NCI-H187 treated with DMSO at 0.1 percent for 48 hours (cell line): ENCODE results near the gene CHST11.

ENCODE experiments used
- DNase-seq: peaks from one replicate; lab custom pipeline; 2025; lab: John Stamatoyannopoulos, UW

Gene CHST11

DNA sequence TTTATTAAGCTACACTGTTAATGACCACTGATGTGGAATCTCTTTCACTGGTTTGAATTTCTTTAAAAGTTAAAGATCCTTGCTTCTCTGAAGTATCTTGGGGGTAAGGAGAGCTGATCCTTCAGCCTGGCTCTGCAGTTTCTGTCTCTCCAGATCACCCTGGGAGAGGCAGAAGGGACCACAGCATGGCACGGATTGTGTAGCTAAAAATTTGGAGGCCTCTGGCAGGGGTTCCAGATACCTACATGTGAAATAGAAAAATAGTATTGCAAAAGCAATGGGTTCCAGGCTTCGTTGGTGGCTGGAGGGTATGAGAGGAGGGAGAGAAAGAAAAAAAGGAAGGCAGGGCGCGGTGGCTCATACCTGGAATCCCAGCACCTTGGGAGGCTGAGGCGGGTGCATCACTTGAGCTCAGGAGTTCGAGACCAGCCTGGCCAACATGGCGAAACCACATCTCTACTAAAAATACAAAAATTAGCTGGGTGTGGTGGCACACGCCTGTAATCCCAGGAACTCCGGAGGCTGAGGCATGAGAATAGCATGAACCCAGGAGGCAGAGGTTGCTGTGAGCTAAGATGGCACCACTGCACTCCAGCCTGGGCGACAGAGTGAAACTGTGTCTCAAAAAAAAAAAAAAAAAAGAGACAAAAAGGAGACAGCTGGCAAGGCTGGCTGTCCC is 3.4 kb downstream of the CHST11 start:
- no peak for DNase-seq

DNA sequence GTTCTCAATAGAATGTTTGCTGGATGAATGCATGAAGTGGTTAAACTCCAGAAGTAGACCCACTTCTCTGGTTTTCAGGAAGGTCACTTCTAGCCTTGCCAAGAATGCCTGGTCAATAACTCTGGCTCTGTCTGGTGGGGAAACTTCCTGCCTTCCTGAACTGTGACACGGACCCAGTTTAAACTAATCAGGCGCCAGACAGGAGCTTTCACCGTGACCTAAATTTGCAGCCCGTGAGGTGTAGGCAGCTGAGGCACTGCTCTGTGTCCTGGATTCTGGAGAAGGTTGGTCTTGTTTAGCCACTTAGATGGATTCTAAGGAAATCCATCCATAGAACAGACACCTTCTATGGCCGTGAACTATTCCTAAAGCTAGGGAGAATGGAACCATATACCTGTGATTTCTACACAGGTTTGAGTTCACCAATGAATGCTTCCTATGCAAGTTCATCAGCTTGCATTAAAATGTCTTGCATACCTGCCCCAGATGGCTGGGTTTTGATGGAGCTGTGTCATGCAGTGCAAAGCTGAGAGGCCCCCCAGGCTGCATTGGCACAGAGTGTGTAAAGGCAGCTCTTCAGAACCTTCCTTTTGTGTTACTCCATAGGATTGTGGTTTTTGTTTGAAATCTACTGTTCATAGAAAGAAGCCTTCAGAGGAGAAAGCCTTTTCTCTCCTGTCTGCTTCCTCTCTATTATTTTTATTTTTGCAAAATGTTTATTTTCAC is 4.4 kb downstream of the CHST11 start:
- no peak for DNase-seq

DNA sequence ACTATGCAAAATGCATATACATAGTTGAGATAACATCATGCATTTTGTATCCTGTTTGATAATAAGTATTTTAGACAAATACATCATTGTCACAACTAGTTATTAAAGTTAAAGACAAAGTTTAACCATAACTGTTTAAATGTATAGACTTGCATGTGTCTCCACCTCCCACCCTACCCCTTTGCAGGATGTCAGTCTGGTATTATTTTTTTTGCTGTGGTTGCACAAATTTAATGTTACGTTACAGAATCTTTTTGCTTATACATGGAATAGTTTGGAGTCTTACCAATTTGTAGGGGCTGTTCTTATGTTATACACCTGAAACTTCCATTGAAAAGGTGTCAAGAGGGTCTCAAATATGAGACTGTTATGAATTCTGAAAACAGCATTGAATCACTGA is 5.6 kb downstream of the CHST11 start:
- no peak for DNase-seq

DNA sequence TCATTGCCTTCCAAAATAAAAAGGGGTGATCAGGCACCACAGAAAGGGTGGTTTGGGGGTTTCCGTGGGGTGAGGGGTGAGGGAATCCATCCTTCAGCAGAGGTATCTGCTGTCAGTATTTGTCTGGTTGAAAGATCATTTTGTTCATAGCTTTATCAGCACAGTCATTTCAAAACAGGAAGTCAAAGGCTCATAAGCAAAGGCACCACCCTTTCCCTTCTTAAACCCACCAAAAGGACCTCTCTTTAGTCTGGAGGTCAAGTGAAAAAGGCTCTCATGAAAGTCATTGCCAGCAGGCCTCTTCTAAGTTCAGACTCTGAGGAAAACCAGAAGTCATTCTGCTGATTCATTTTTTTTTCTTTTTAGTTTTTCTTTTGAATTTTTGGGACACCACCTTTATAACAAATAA is 6.2 kb downstream of the CHST11 start:
- no peak for DNase-seq

DNA sequence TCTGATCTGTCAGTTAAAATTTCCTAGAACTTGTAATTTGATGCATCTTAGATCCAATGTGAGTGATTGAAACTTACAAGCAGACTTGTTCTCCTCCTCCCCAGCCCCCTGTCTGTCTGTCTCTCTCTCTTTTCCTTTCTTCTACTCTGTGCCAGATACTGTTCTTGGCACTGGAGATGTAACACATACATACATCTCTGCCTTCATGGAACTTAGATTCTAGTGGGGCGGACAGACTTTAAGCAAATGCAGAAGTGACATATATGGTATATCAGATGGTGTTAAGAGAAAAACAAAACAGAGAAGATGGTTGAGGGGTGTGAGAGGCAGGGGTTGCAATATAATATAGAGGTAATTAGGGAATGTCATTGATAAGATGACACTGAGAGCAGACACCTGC is 6.6 kb downstream of the CHST11 start:
- no peak for DNase-seq

DNA sequence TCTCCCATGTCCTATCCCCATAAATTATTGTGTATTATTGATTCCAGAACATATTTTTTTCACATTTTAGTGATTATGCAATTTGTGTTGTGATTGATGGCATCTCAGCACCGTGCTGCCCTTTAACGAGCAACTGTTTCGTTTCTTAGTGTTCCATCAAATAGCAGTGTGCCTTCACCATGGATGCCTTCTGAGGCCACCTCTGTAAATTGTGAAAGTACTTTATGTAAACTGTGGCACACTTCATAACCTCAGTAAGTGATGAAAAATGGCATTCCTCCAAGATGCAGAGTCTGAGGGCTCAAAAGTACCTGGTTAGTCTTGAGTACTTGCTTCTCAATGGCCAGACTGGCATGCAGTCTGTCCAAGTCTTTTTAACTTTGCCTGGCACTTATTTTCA is 8.2 kb downstream of the CHST11 start:
- no peak for DNase-seq

DNA sequence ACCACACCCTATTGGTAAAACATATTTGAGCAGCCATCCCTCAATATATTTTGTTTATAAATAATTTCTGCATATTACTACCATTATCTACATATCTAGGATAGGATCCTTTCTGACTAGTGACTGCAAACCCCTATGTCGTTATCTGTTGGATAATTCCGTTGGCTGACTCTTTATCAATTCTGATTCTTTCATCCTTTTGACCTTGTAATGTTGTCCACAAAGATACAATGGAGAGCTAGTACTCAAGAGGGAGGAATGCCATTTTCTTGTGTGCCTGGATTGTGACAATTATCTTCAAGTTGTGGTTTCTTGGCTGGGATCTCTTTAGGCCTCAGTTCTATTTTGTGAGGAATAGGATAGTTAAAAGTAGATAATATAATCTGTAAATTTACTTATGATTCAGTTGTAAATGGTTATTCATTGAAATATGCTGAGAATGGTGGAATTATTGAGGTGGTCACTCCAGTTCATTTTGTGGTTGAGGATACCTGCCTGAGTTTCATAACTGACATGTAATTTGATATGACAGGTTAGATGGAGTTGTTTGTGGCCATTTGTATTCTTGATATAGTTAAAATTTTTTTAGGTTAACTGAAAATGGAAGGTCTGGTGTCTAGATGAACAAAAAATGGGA is 10.1 kb downstream of the CHST11 start:
- DNase-seq: no peak

DNA sequence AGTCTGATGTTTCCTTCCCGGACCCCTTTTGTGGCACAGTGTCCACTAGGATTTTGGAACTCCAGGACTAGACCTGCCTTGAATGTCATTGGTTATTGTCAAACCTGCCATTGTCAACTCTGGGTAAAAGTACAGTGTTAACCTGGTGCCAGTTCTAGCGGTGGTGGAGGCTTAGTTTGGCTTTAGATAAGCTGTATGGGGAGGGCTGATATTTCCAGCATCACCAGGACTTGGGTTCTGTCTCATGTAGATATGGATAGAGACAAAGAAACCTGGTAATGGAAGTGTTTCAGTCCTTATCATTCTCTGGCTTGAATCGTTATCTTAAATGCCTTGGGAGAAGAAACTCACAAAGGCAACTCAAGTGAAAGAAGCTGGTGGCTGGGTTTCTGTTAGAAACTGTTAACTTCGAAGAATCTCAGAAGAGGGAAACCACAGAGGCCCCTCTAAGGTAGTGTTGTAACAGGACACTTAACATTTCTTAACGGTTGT is 10.6 kb downstream of the CHST11 start:
- no peak for DNase-seq

DNA sequence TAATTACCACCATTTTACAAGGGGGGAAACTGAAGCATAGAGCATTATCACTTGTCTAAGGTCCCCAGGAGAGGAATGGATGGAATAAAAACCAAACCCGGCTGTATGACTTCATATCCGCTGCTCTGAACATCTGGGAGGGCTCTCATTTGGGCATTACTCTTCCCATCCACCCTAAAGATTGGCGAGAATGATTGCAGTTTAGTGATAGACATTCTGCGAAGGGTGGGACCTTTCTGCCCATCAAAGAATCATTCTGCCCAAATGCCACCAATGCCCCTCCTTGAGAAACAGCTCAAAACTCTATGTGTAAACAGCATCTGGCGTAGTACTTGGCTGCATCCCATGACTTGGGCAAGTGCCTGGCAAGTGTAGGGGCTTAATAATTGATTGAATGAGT is 11.6 kb downstream of the CHST11 start:
- DNase-seq: no peak

DNA sequence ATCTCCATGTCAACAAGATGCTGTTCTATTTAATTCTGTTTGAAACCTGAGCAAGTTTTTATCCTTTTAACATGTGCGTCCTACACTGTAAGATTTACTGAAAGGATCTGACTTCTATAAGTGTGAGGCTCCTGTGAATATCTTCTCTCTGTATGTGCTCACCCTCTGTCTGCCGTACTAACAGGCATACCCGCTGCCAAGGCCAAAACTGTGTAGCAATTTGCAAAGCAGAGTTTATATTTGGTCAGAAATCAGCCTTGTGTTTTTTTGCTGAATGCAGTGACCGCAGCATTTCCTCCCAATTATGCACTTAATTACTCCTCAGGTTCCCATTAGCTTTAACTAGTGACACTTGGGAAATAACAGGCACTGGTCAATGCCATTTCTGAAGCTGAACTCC is 12.3 kb downstream of the CHST11 start:
- no peak for DNase-seq

DNA sequence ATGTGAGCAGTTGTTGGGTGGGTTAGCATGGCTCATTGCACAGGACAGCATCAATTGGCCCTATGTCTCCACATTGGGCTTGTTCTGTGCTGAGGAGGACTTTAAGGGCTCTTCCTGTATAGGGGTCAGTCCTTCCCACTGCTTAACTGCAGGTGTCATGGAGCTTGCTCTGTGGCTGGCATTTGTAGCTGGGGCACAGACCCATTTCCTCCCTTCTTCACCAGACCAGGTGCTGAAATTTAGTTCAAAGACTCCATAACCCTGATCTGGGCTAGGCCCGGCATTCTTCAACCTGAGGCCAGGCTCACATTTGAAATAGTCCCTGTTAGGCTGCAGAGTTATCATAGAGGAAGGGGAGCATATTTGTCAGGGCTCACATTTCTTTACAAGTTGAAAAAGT is 12.8 kb downstream of the CHST11 start:
- DNase-seq: no peak

DNA sequence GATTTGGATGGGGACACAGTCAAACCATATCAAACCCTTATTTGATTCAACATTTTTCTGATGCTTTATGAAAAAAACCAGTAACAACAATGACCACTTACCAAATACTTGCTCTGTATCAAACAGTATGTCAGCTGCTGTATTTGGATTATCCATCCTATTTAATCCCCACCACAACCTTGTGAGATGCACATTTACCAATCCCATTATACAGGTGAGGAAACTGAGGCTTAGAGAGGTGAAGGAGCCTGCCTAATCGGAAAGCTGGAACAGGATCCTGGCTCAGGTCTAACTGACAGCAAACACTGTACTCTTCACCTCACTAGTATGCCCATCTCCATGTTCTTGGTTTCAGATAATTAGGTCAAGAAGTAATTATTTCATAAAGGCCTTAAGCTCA is 13.8 kb downstream of the CHST11 start:
- DNase-seq: no peak

DNA sequence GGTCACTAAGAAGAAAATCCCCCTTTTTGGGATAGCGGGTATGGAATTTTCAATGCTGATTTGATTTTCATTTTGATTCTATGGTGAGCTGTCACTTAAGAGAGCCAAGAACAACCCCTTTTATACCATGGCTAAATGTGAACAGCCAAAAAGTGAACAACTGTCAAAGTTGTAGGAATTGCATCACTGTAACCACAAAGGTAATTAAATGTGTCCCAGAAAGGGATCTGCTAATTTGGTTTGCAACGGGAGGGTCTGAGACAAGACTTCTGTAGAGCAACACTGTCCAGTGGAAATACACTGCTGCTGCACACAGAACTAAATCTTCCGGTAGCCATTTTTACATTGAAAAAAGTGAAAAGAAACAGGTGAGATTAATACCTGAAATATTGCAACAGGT is 14.6 kb downstream of the CHST11 start:
- no peak for DNase-seq

DNA sequence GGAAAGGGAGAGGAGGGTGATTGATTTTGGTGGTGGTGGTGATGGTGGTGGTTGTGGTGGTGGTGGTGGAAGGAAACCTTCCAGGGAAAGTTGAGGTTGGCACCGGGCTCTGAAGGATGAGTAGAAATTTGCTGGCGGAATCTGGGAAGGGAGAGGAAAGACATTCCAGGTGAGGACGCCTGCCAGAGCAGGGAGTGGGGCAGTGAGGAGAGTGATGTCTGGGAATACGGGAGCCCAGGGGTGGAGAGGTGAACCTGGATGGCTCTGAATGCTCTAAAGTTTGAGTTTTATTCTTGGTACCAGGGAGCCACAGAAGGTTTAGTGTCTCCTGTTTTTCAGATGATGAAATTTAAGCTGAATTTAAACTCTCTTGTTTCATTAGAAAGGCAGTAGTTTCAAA is 16.0 kb downstream of the CHST11 start:
- no peak for DNase-seq

DNA sequence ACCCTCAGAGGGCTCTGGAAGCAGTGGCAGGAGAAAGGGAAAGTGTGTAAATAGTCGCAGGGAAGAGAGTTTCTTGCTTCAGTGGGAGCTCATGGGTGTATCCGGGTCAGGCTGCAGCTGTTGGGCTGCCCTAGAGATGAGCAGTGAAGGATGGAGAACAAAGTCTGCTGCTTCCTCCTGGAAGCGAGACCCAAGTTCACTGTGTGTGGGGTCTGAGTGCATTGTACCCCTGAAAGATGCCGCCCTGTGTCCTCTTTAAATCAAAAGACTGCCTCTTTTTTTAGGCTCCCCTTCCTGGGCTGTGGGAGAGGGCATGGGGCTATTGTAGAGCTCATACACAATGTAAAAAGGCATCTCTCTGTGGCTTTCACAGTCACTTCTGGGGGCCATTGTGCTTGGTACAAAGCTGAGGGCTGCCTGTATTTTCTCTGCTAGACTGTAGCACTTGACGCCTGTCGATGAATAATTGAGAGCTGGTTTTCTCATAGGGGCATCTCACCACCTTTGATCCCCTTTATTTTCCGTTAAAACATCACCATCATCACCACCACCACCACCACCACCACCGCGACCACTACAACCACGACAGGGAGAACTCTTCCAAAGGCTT is 16.7 kb downstream of the CHST11 start:
- DNase-seq: no peak

DNA sequence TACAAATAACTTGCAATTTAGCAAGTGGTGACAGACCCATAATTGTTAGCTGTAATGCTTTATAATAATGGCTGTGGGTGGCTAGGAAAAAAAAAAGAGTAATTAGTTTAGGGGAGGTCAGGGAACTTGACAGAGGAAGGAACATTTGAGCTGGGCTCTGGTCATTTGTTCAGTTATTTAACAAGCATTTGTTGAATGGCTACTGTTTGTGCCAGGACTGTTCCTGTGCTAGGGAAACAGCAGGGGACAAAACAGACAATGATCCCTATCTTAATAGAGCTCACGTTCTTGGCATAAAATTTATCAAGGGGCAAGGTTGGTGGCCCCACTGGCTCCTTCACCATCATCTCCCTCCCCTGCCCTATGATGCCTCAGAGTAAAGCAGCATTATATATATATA is 18.5 kb downstream of the CHST11 start:
- DNase-seq: no peak

DNA sequence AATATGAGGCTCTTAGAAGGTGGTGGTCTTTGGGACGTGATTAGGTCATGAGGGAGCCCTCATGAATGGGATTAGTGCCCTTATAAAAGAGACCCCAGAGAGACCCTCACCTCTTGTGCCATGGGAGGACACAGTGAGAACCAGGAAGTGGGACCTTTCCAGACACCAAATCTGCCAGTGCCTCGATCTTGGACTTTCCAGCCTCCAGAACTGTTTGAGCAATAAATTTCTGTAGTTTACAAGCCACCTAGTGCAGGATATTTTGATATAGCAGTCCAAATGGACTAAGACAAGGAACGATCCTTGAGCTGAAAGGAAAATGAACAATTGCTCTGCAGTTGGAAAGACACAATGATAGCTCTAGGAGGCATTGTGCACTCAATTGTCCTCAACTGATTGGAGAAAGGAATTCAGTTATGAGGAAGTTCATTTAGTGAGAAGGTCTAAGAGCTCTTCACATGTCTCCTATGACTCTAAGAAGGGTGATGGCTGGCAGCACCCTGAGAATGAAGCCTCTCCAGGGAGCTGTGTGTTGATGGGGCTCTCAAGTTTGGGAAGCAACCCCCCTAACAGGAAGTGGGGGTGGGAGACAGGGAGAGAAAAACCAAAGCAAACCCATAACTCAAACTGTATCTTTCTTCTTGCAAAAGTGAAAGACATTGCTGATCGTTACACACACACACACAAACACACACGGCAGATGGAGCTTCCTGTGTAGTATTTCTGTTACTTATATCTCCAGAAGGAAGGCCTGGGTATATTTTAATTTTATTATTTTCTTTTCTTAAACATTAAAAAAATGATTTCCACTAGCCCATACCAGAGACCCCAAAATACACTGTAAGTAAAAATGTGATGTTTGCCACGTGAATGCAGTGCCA is 21.0 kb downstream of the CHST11 start:
- DNase-seq: no peak

DNA sequence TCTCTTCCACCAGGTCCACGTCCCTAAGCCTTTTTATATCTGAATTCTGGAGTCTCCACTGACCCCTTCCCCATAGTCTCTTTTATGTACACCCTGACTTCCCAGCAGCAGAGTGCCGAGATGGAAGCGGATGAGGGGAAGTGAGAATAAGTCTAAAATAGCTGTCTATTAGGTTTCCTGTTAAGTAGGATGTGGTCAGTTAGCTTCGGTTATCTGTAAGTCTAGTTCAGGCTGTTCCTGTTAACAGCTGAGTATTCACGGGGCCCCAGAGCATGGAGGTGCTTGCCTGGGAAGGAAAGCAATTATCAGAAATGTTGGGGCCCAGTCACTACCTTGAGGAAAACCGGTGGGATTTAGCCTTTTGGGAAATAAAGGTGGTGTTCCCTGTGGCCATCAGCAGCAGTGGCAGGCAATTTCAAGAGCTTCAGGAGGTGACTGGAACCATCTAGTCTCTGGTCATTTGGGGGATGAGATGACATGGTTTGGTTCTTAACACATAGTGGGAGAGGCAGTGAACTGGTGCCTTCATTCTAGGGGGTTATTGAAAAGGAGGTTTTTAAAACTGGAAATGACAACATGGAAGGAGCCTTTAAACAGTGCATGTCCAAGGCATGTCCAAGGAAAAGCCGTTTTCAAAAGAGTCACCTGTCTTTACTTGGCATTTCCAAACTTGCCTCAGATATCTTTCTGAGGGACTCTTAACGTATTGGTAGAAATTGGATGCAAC is 21.8 kb downstream of the CHST11 start:
- no peak for DNase-seq

DNA sequence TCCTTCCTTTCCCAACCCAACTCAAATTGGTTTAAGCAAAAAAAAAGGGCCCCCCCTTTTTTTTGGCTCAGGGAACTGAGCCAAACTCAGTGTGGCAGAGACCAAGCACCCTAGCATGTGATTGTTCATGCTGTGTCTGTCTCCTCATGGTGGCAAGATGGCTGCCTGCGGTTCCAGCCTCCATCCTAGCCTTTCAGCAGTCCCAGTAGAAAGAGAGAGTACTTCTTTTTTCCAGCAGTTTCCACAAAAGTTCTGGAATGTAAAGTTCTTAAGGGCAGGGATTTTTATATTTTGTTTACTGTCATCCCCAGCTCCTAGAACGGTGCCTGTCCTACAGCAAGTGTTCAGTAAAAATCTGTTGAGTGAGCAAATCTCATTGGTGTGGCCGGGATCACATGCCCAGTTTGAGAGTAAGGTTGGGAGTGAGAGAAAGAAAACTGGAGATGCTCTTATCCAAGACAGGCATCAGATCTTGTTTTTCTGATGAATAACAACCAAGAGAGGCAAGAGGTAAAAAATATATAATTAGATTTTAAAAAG is 22.4 kb downstream of the CHST11 start:
- no peak for DNase-seq

DNA sequence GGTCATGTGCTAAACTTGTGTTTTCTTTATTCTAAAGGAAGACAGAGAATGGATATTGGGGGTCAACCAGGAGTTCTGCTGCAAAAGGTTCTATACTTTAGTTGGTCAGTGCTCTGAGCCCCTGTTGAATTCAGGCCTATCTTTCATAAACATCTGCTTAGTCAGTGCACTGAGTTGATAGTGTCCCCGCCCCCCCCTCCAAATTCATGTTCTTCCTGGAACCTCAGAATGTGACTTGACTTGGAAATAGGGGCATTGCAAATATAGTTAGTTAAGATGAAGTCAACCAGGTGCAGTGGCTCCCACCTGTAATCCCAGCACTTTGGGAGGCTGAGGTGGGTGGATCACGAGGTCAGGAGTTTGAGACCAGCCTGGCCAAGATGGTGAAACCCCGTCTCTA is 23.3 kb downstream of the CHST11 start:
- DNase-seq: no peak
